HCT116 (cell line): ENCODE data around the gene GNG7.
"Not testable (repeated sequence)": the region's sequence is repeated elsewhere in the genome, so short reads cannot be mapped to it uniquely, and the experiment has no call there.

Experiments
- CBX3 ChIP-seq: IDR thresholded peaks from 2 replicates; pipeline ENCODE4 v1.6.1; 2012; ENCODE audit warnings: low read depth
- EZH2 ChIP-seq: fragments of 200-600 bp; sonication (generic); IDR thresholded peaks from 2 replicates; pipeline ENCODE4 v1.6.1; 2017; ENCODE audit warnings: antibody characterized with exemption, mixed run types
- FOSL1 ChIP-seq: IDR thresholded peaks from 2 replicates; pipeline ENCODE4 v1.6.1; 2012; ENCODE audit warnings: low read depth
- POLR2A ChIP-seq: IDR thresholded peaks from 2 replicates; pipeline ENCODE4 v1.7.0; 2011; ENCODE audit warnings: borderline replicate concordance; ENCODE audit not compliant: insufficient read depth, insufficient read length; ENCODE audit errors: extremely low read depth
- RAD21 ChIP-seq: IDR thresholded peaks from 2 replicates; pipeline ENCODE4 v1.6.1; 2012; ENCODE audit warnings: low read depth, mild to moderate bottlenecking
- SIN3A ChIP-seq: IDR thresholded peaks from 2 replicates; pipeline ENCODE4 v1.6.1; 2012; ENCODE audit warnings: low read depth
- SP1 ChIP-seq: IDR thresholded peaks from 2 replicates; pipeline ENCODE4 v1.6.1; 2012; ENCODE audit warnings: low read depth
- ZFX ChIP-seq: fragments of 450-650 bp; IDR thresholded peaks from 2 replicates; pipeline ENCODE4 v1.6.1; 2017
- TF ChIP-seq, protein P1 (sequence below), 3 experiments: fragments of 200-600 bp in 1 of 3; sonication (generic) in 1 of 3; IDR thresholded peaks in 2 of 3; conservative IDR thresholded peaks in 1 of 3; 2 replicates each; pipeline ENCODE4 v1.5.1; 2012 to 2017; ENCODE audit warnings: low read depth in 2 of 3, low read length in 2 of 3, antibody characterized with exemption in 1 of 3, borderline replicate concordance in 1 of 3, control low read depth in 1 of 3, mild to moderate bottlenecking in 1 of 3, mixed read lengths in 1 of 3, mixed run types in 1 of 3, moderate library complexity in 1 of 3; ENCODE audit not compliant: insufficient read depth in 1 of 3
- TF ChIP-seq, protein P2 (sequence below): IDR thresholded peaks from 2 replicates; pipeline ENCODE4 v1.6.1; 2012

DNA sequence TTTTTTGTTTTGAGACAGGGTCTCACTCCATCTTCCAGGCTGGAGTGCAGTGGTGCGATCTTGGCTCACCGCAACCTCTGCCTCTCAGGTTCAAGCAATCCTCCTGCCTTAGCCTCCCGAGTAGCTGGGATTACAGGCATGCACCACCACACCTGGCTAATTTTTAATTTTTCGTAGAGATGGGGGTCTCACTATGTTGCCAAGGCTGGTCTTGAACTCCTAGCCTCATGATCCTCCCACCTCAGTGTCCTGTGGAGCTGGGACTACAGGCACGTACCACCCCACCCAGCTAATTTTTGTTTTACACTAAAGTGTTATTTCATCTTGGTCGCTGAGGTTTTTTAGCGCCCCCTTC is 93.5 kb downstream of the GNG7 start:
- TF ChIP-seq, protein P1, sequence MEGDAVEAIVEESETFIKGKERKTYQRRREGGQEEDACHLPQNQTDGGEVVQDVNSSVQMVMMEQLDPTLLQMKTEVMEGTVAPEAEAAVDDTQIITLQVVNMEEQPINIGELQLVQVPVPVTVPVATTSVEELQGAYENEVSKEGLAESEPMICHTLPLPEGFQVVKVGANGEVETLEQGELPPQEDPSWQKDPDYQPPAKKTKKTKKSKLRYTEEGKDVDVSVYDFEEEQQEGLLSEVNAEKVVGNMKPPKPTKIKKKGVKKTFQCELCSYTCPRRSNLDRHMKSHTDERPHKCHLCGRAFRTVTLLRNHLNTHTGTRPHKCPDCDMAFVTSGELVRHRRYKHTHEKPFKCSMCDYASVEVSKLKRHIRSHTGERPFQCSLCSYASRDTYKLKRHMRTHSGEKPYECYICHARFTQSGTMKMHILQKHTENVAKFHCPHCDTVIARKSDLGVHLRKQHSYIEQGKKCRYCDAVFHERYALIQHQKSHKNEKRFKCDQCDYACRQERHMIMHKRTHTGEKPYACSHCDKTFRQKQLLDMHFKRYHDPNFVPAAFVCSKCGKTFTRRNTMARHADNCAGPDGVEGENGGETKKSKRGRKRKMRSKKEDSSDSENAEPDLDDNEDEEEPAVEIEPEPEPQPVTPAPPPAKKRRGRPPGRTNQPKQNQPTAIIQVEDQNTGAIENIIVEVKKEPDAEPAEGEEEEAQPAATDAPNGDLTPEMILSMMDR (IDR thresholded peaks at IDR 0.05 in 2 of 3, conservative IDR thresholded peaks at IDR 0.05 in 1 of 3; ENCODE audit: borderline replicate concordance in 1 of 3, insufficient read depth in 1 of 3, low read depth in 2 of 3, low read length in 2 of 3): not testable (repeated sequence)
- peak; percentile 4; the same call in 1 of the 2 replicates for TF ChIP-seq RAD21
- TF ChIP-seq FOSL1, SIN3A, EZH2, POLR2A, SP1, CBX3, ZFX: not testable (repeated sequence)
- TF ChIP-seq, protein P2, sequence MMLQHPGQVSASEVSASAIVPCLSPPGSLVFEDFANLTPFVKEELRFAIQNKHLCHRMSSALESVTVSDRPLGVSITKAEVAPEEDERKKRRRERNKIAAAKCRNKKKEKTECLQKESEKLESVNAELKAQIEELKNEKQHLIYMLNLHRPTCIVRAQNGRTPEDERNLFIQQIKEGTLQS: not testable (repeated sequence)
